Gastroesophageal sphincter (tissue), 4 donors: ENCODE data around the gene TCN1. TPM values are rescaled to one million over a fixed set of nuclear protein-coding genes. Genes with fewer than 3 reads are reported as not detected.
"Not testable (repeated sequence)": the region's sequence is repeated elsewhere in the genome, so short reads cannot be mapped to it uniquely, and the experiment has no call there.

Experiments used
- ATAC-seq: fragments of 150-250 bp; one replicate; pipeline ENCODE4 v1.9.1; 2016; ENCODE audit warnings: mild to moderate bottlenecking, moderate library complexity
- H3K27ac ChIP-seq, 4 donors: fragments of 200-600 bp; sonication (generic) in 3 of 4; 1 replicate in 3 of 4; 2 replicates in 1 of 4; pipeline ENCODE4 v1.5.1; 2016 to 2019
- H3K27me3 ChIP-seq: fragments of 200-600 bp; sonication (generic); one replicate; pipeline ENCODE4 v1.5.1; 2019
- H3K36me3 ChIP-seq, 2 donors: fragments of 200-600 bp; sonication (generic); one replicate each; pipeline ENCODE4 v1.5.1; 2019; ENCODE audit warnings: control low read depth in 1 of 2
- H3K4me1 ChIP-seq, 3 donors: fragments of 200-600 bp; sonication (generic); 1 replicate in 2 of 3; 2 replicates in 1 of 3; pipeline ENCODE4 v1.5.1; 2016 to 2019; ENCODE audit warnings: control low read depth in 2 of 3
- H3K4me3 ChIP-seq, 2 donors: fragments of 200-600 bp; sonication (generic); one replicate each; pipeline ENCODE4 v1.5.1; 2019; ENCODE audit warnings: mild to moderate bottlenecking in 1 of 2, moderate library complexity in 1 of 2
- H3K9me3 ChIP-seq, 3 donors: fragments of 200-600 bp; sonication (generic); one replicate each; pipeline ENCODE4 v1.5.1; 2017 to 2019; ENCODE audit warnings: control low read depth in 2 of 3
- CTCF ChIP-seq, 4 experiments: fragments of 200-600 bp in 2 of 4; fragments of 450-650 bp in 2 of 4; sonication (generic) in 1 of 4; IDR thresholded peaks; one replicate each; pipeline ENCODE4 v1.5.1; 2017 to 2019; ENCODE audit warnings: antibody characterized with exemption in 4 of 4, mild to moderate bottlenecking in 2 of 4, moderate library complexity in 2 of 4
- EP300 ChIP-seq: sonication (generic); formaldehyde crosslinking; IDR thresholded peaks from one replicate; pipeline ENCODE4 v1.6.1; 2017; ENCODE audit warnings: antibody characterized with exemption, mild to moderate bottlenecking
- POLR2A ChIP-seq, 2 donors: fragments of 450-650 bp; IDR thresholded peaks; one replicate each; pipeline ENCODE4 v1.6.1; 2017; ENCODE audit warnings: antibody characterized with exemption in 2 of 2, mild to moderate bottlenecking in 2 of 2, moderate library complexity in 1 of 2
- POLR2AphosphoS5 ChIP-seq: sonication (generic); formaldehyde crosslinking; IDR thresholded peaks from one replicate; pipeline ENCODE4 v1.6.1; 2017; ENCODE audit warnings: antibody characterized with exemption
- WGBS, 2 donors: methylation state at CpG; one replicate each; pipeline ENCODE4 v1.1.5; 2018; ENCODE audit warnings: low coverage in 1 of 2; 5-methylcytosine and 5-hydroxymethylcytosine counted together
- total RNA-seq, 4 donors: library from RNA; depleted of rRNA; stranded (reverse); fragments of >200 nt; gene quantifications; one replicate each; pipeline ENCODE4 v1.1.0, GENCODE V29; 2016

Gene TCN1
- total RNA-seq, 4 donors from 2014 or later, result 23.8 TPM; not detected in 3

GRCh38 chr11:59857439-59858434, 8.6 kb downstream of the TCN1 start:
- H3K4me3 ChIP-seq, result no peak overlapping the region
- TF ChIP-seq CTCF (IDR thresholded peaks at IDR 0.05) (no peak), POLR2AphosphoS5 (no peak), EP300 (no peak), POLR2A (IDR thresholded peaks at IDR 0.05) (no peak)
- H3K4me1 ChIP-seq, result no peaks in the 10 kb centered on the region
- ATAC-seq, result no peak
- 65 to 66% methylated on average over 10 of the region's 10 CpGs for WGBS, 2 donors
- no peak overlapping the region for H3K27ac ChIP-seq
- H3K9me3 ChIP-seq, result no peaks in the 10 kb centered on the region
- H3K27me3 ChIP-seq, result no peaks in the 10 kb centered on the region
- H3K36me3 ChIP-seq, result no peaks in the 10 kb centered on the region

- WGBS, 2 donors, result 52 to 60% methylated on average over 2 of the region's 2 CpGs
- H3K4me1 ChIP-seq, result no peaks in the 10 kb centered on the region
- no peaks in the 10 kb centered on the region for H3K27me3 ChIP-seq
- no peaks in the 10 kb centered on the region for H3K36me3 ChIP-seq
- H3K4me3 ChIP-seq, result no peak overlapping the region
- no peak for ATAC-seq
- TF ChIP-seq CTCF (IDR thresholded peaks at IDR 0.05) (no peak), POLR2AphosphoS5 (no peak), POLR2A (IDR thresholded peaks at IDR 0.05) (no peak), EP300 (no peak)
- H3K27ac ChIP-seq, result no peak overlapping the region
- no peaks in the 10 kb centered on the region for H3K9me3 ChIP-seq
Measured at GRCh38 chr11:59854871-59855270, 11.4 kb downstream of the TCN1 start.

- 86 to 89% methylated on average over 5 of the region's 5 CpGs for WGBS, 2 donors
- H3K27me3 ChIP-seq, H3K9me3 ChIP-seq, H3K27ac ChIP-seq, H3K4me3 ChIP-seq, ATAC-seq, H3K36me3 ChIP-seq, H3K4me1 ChIP-seq: not testable (repeated sequence)
Measured at GRCh38 chr11:59851416-59851815, 14.9 kb downstream of the TCN1 start.

GRCh38 chr11:59849551-59849950, 16.7 kb downstream of the TCN1 start:
- H3K27me3 ChIP-seq, H3K27ac ChIP-seq, H3K4me3 ChIP-seq, H3K4me1 ChIP-seq, H3K36me3 ChIP-seq, ATAC-seq, H3K9me3 ChIP-seq: not testable (repeated sequence)
- WGBS, 2 donors, result 74 to 100% methylated on average over 2 of the region's 2 CpGs

- no peak for TF ChIP-seq POLR2A (IDR thresholded peaks at IDR 0.05)
- TF ChIP-seq CTCF (IDR thresholded peaks at IDR 0.05), result no peak
- no peak for TF ChIP-seq EP300
- no peak for TF ChIP-seq POLR2AphosphoS5
- ATAC-seq, result no peak
Measured at GRCh38 chr11:59849129-59849528, 17.2 kb downstream of the TCN1 start.

GRCh38 chr11:59848439-59848838, 17.8 kb downstream of the TCN1 start:
- 74 to 81% methylated on average over 5 to 6 of the region's 6 CpGs for WGBS, 2 donors
- not testable (repeated sequence) for H3K36me3 ChIP-seq, ATAC-seq

More at GRCh38 chr11:59849129-59849528, 17.2 kb downstream of the TCN1 start:
- H3K4me1 ChIP-seq, result no peaks in the 10 kb centered on the region
- H3K36me3 ChIP-seq, result no peaks in the 10 kb centered on the region
- H3K4me3 ChIP-seq, result no peak overlapping the region
- no peak overlapping the region for H3K27ac ChIP-seq
- WGBS, 2 donors, result 5 to 38% methylated on average over 2 of the region's 2 CpGs
- no peaks in the 10 kb centered on the region for H3K27me3 ChIP-seq
- H3K9me3 ChIP-seq, result no peaks in the 10 kb centered on the region

More at GRCh38 chr11:59848439-59848838, 17.8 kb downstream of the TCN1 start:
- H3K27ac ChIP-seq, H3K4me3 ChIP-seq, H3K9me3 ChIP-seq, H3K4me1 ChIP-seq, H3K27me3 ChIP-seq: not testable (repeated sequence)
